ENCODE measurements around the gene SKAP1.
"Not testable (repeated sequence)": the region's sequence is repeated elsewhere in the genome, so short reads cannot be mapped to it uniquely, and the experiment has no call there.

The SKAP1 gene

DNA sequence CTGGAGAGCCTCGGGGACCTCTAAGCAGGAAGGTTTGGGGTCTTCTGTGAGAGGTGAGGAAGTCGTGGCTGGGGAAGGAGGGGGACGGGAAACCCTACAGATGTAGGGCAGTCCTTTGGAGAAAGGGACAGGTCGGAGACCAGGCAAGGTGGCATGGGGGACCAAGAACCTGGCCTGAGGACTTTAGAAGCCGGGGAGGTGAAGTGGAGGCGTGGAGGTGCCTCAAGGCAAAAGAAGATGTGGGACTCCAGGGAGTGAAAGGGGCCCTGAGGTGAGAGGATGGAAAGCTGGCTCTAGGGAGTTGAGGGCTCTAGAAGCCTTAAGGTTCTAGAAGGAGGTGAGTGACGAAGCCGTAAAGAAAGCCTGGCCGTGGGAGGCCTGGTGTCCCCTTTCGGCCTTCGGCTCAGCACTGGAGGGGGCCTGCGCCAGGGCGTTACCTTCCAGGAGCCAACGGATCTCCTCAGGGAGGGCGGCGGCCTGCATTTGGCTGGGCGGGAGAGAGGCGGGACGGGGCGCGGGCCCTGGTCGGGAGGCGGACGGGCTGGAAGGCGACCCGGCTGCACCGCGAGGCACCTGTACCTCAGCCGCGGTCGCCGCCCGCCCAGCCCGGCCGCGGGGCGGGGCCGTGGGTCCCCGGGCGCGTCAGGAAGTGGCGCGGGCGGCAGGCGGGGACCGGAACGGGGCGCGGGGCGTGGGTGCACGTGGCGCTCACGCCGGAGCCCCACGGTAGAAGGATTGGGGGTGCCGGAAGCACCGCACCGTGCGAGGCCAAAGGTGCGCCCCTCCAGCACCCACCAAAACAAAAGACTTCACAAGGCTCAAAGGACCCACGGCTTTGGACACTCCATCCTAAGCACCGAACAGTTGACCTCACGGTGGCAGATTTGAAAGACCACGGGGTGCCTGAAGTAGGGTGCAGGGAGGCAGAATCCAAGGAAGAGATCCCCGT, at the start of gene SKAP1:
Gene SKAP1, minus strand, starts transcription at position 577 of the 949 bp plus-strand sequence.
- DNase-seq = no peak

DNA sequence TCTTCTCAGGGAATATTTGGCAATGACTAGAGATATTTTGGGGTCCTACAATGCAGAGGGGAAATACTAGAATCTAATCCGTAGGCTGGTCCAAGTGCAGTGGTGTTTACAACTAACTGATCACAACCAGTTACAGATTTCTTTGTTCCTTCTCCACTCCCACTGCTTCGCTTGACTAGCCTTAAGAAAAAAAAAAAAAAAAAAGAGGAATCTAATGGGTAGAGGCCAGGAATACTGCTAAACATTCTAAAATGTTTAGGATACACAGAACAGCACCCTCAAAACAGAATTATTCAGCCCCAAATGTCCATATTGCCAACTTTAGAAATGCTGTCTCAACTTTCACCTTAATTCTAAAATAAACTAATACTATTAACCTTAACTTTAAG, 49.0 kb upstream of the SKAP1 start:
- no peak for DNase-seq

DNA sequence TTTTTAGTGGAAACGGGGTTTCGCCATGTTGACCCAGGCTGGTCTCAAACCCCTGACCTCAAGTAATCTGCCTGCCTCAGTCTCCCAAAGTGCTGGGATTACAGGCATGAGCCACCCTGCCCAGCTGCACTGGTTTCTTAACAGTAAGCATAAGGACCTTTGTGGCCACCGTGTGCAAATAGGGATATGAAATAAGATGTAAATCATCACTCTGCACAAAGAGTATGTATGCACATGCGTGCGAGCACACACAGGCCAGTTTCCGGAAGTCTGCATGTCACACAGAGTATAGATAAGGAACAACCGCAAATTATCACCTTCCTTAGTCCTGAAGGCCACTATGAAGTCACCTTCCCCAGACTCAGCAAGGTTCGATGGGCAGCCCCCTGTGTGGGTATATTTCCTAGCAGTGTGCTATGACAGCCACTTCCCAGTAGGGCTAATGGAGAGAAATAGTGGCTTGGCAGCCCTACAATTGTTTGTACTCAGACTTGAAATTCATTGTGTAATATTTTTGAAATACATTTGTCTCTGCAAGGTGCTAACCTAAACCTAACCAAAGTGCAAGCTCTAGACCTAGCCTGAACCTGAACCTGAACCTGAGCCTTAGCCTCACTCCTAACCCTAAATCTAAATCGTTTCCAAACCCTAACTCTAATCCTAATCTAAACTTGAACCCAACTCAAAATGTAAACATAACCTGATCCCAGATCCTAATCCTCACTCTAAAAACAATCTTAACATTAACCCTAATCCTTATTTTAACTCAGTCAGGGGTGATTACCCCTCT, 48.4 kb upstream of the SKAP1 start:
- DNase-seq = no peak

DNA sequence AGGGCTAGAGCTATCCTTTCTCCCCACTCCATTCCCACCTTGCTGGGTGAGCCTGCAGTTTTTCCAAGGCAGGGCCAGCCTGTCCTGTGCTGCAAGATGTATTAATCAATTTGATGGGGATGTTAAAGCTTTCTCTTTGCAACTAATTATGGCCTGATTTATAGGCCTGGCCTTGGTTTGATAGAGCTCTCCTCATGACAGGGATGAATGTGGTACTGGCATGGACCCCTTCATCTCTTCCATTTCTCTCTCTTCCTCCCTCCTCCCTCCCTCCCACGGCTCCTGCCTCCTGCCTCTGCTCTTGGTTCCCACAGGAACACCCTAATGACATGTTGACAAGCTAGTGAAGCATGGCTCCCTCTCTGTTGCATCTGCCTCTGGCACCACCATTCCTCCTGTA, 47.2 kb upstream of the SKAP1 start:
- DNase-seq = no peak

DNA sequence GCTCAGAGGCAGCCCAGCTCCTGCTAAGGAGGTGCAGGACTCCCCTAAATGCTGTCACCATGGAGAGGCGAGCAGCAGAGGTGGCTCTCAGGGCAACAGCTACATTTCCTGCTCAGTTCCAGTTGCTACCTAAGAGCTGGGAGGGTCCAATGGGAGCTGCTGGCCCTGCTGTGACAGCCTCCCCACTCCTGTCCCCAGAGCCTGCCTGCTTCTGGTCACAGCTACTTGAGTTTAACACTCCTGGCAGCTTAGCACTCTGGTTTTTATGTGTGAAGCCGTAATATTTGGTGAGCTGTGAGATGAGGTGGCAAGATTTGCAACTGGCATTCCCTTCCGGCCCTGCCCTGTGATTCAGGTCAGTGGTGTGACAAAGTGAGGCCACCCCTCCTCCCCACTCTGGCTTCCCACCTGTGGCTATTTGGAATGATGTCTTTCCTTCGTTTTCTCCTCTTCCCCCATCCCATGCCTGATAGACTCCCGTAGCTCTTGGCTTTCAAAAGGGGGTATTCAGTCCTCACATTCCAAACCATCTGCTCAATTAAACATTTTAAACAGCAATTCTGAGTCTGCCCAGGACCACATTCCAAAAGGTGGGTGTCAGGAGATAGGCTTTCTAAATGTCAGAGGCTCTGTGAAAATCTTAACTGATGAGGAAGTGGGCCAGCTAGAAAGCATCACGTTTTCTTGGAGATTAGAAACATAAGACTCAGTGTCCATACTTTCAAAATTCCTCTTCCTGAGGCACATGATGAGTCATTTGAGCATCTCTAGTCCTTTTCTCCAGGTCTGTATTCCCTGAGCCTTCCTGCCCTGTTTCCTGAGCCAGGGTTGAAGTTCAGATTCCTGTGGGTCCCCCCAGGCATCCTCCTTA, 42.6 kb upstream of the SKAP1 start:
- DNase-seq = peak; percentile 77

DNA sequence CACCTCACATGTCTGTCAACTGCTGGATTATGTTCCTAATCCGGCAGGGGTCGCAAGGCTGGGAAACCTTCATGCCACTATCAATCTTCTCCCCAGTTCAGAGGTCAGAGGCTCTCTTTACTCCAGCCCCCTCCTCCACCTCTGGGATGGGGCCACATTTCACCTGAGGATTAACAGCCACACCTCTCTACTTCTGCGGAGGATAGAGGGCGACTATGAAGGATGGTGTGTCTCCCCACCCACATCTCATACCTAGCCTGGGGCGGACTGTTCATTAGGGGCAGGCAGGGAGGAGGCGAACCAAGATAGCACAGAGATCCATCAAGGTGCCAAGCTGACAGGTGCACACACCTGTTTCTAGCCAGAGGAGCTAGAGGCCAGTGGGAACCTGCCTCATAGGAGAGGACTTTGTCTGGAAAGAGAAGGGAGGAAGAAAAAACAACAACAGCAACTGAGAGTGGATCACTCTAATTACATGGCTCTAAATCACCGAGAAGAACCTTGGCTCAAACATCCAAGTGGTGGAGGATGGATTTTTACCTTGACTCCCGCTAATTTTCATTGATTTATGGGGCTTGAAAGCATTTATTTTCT, 41.9 kb upstream of the SKAP1 start:
- peak; percentile 77 for DNase-seq

DNA sequence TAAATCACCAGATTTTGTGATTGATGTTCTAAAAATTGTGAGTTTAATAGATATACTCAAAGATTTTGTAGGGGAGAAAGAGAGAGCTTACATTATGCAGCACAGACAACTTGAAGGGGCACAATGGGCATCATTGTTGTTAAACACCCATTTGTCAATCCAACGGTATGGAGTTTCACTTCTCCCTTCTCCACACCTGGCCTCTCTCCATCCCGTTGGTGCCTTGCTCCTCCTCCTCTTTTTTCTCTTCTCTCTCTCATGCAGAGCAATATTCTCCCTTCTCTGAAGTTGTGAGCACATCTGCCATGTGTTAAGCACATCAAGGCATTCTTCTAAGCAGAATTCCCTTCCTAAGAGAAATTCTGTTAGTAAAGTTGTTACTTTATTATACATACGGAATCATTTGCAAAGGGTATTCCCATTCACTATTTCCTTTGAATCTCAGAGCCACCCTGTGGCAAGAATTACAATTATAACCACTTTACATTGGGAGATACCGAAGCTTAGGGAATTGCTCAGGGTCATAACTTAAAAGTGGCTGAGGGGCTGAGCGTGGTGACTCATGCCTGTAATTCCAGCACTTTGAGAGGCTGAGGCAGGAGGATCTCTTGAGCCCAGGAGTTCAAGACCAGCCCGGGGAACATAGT, 40.5 kb upstream of the SKAP1 start:
- no peak for DNase-seq

DNA sequence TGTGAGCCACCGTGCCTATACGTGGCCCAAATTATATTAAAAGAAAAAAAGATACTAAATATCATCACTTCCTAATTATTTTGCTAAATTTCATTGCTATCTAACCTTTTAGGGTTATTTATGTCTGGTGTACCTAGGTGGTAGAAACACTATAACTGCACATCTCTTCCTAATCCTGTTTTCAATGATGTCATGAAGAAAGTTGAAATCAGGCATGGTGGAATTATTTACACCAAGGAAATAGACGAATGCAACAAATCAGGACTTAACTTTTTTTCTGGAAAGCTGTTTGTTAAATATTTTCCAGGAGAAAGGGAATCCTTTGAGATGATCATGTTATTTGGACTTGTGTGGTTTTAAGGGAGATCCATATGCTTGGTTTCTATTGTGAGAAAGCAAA, 39.2 kb upstream of the SKAP1 start:
- DNase-seq = no peak

DNA sequence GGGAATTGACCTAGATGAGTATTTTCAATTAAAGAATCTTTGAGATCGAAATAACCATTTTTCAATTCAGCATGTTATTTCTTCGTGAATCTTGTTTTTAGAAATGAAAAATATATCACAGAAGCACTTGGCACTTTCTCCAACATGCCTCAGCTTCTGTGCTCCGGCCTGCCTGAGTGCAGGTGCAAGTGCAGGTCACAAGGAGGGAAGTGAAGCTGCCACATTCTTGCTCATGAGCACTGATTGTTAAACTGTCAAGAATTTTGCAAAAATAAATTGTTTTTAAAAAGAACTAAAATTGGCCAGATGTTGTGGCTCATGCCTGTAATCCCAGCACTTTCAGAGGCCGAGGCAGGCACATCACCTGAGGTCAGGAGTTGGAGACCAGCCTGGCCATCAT, 38.3 kb upstream of the SKAP1 start:
- DNase-seq = no peak

DNA sequence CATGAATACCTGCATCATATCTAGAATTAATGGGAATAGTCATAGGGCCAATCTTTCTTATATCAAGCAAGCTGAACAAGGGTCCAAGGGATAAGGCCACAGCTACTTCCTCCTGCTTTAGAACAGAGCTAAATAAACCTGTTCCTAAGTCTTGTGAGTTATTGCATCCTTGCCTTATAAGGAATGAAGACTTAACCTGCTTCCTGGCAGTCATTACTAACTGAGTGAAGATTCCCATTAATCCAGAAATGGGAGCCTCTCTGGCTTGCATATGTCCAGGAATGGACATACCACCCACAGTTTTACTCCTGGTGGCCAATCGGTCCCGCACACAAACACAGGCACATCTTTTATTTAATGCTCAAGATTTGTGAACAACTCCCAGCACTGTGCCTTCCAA, 35.9 kb upstream of the SKAP1 start:
- DNase-seq = no peak

DNA sequence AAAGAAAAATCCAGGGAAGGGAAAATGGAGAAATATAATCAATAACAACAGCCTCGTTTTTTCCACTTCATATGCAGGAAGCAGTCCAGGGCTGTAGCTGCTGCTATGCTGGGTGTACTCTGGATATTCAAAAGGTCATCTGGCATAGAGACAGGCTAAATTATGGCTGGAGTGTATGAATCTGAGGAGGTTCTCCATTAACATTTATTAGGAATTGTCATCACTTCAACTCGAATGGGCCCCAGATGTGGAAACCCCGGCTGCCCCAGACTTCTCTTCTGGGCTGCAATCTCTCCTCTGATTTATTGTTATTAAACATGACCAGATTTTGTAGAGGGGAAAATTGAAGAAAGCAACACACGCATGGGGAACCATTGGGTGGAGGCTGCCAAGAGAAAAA, 33.5 kb upstream of the SKAP1 start:
- no peak for DNase-seq

DNA sequence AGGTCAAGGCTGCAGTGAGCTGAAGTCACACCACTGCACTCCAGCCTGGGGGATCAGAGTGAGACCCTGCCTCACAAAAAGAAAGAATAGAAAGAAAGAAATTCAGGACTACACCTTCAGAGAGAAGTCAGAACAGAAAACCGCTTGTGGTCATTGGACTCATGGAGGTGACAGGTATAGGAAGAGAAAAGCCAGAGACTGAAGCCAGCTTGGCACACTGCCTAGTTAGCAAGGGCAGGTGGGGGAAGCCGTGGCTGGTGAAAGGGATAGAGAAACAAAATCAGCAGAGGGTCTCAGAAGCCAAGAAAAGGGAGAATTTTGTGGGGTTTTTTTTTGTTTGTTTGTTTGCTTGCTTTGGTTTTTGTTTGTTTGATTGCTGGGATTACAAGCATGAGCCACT, 32.9 kb upstream of the SKAP1 start:
- no peak for DNase-seq

DNA sequence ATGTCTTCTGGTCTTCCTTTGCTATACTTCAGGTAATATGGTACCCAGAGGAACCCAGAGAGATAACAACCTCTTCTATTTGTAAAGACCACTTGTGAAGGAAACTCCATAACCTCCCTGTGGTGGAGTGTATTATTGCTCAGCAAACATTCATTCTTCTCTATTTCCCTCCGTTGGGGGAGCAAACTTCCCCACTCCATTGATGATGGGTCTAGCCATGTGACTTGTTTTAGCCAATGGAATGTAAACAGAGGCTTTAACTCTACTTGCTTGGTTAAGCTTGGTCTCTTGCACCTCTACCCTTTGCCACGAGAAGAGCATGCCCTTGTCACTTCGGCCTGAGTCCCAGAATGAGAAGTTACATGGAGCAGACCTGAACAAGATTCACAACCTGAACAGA, 30.0 kb upstream of the SKAP1 start:
- no peak for DNase-seq

DNA sequence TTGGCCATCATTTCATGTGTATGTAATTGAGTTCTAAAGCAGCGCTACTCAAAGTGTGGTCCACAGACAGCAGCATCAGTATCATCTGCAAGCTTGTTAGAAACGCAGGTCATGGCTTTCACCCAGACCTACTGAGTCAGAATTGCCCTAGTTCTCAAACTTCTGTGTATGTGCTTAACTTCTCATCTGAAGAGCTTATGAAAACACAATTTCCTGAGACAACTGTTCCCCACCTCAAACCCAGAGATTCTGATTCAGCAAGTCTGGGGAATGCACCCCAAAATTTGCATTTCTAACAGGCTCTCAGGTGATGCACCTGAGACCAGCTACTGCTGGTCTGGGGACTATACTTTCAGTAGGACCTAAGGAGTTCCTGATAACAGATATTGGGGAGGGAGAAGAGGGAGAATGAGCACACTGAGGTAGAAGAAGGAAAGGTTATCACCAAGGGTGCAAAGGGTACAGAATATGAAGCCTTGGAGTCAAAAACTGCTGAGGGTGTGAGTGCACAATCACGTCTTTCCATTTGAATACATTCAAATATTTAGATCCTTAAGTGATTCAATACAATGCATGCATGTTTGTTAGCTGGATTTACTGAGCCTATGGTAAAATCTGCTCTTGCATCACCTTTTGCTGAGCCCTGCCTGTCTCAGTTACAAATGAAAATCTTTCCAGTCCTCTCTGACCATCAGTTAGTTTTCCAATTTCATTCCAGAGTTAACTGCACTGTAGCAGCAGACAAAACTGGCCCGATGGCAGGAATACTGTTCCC, 29.2 kb upstream of the SKAP1 start:
- DNase-seq = no peak

DNA sequence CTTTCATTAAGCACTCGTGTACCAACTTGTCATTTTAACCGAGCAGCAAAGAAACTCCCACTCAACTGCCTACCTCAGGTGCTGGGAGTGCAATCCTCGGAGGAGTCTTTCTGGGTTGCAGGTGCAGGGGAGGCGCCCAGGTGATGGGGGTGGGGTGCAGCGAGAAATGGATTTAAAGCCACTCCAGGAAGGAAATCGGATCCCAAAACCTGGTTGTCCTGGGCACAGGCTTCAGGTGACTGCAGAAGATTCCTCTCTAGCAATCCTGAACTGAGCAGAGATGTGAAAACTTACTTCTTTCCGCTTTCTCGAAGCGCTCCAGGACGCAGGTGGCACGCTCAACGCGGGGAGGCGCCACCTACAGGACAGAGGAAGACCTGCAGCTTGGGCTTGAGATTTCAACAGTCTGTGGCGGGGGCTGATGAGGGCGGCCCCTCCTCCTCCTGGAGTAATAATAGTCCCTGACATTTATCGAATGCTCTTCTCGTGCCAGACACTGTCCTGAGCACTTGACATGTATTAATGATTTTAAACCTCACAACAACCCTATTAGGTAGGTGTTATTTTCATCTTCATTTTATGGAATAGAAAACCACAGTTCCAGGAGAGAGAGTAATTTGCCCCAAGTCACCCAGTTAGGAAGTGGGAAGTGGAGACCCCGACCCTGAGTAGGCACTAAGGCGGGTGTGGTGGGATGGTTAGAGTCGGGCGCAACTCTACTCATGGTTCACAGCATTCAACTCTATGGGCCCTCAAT, 27.2 kb upstream of the SKAP1 start:
- peak; percentile 32 for DNase-seq

DNA sequence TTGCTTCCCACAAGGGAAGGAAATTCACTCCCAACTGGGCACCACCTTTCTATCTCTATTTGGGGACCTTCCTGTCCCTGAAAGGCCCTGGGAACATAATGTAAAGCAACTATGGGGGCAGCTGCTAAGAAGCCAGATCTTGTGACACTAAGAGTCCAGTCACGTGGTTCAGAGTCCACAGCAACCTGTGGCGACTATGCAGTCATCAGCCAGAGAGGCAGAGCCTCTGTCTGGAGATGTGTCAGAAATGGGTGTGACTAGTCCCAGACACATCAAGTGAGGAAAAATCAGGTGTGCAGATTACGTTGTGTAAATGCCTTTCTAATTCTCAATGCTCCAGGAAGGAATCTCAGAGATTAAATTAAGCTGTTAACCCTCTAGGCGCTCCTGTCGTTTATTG, 26.6 kb upstream of the SKAP1 start:
- no peak for DNase-seq

DNA sequence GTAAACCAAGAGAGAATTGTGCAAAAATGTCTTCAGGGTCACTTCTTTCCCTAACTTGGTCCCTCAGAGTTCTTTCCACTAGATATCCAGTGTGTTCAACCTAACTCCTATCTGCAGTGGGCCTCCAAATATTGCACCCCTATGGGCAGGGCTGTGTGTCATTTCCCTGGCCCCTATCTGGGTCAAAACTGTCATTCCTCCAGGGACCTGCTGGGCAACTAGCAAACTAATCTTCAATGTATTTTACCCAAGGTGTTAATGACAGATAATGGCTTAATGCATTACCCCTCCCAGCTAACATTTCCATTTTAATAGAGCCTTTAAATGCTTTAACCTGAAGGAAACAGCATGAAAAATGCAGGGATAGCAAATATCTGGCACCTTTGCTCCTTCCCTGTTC, 25.8 kb upstream of the SKAP1 start:
- no peak for DNase-seq

DNA sequence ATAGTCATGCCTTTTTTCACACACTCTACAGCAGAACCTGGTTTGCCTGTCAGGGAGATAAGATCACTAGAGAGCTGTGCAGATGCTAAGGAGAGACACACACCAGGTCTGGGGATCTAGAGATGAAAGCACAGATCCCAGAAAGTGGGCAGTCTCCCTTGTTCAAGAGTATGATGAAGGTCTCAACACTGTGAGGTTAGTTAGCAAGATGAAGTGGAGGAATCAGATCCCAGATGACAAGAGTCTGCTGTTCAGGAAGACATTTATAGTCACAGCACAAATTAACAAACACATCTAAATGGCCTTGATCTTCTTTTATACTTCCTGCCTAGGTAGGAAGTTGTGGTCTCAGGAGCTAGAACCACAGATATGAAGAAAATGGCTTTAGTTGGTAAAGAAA, 23.4 kb upstream of the SKAP1 start:
- DNase-seq = no peak

DNA sequence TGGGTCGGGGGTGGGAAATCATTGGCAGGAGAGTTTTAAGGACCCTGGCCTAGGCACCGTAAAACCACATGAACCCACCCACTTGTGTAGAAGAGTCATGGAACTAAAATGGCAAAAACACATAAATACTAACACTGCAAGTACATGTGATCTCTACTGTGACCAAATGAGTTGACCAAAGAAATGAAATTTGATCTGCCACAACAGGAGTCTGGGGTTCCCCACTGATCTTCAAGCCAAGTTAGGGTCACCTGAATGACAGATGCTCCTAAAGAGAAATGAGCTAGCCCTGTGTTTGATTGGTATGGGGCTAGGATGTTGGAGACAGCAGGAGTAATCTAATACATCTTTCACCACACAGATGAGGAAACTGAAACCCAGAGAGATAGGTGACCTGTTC, 21.5 kb upstream of the SKAP1 start:
- no peak for DNase-seq

DNA sequence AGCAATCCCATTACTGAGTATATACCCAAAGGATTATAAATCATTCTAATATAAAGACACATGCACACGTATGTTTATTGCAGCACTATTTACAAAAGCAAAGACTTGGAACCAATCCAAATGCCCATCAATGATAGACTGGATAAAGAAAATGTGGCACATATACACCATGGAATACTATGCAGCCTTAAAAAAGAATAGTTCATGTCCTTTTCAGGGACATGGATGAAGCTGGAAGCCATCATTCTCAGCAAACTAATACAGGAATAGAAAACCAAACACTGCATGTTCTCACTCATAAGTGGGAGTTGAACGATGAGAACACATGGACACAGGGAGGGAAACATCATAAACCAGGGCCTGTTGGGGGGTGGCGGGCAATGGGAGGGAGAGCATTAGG, 19.3 kb upstream of the SKAP1 start:
- not testable (repeated sequence) for DNase-seq

DNA sequence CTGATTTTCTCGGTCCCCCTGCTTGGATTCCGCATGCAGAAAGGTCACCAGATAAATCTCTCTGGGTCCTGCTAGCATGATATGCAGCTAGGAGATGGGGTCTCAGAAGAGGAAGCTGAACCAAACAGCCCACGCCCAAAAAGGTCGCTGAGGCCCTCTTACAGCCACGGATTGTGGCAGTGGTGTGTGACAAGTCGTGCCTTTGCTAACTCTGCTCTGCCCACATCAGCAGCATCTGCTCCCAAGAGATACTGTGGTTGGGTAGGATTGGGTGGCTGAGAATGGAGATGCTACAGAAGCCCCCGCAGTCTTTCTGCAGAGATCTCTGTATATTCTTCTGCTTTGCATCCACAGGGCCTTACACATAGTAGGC, 15.2 kb upstream of the SKAP1 start:
- DNase-seq = no peak

Measured in NCI-H2081 treated with DMSO at 0.1 percent for 48 hours (cell line).